Measurements from ENCODE around the gene MAPK14.
"Not testable (repeated sequence)": the region's sequence is repeated elsewhere in the genome, so short reads cannot be mapped to it uniquely, and the experiment has no call there.

The MAPK14 gene

GRCh38 chr6:36110050-36110449, 82.4 kb downstream of the MAPK14 start:
- DNase-seq: no peak

DNA sequence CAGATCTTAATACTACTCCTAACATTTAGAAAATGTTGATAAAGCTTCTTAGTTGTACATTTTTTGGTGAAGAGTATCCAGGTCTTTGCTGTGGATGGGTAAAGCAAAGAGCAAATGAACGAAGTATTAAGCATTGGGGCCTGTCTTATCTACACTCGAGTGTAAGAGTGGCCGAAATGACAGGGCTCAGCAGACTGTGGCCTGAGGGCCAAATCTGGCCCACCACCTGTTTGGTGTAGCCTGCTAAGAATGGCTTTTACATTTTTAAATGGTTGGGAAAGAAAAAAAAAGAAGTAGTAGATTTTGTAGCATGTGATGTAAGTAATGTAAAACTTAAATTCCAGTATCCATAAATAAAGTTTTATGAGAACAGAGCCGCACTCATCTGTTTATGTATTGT, 83.3 kb downstream of the MAPK14 start:
- no peak for DNase-seq

GRCh38 chr6:36111526-36111925, 83.9 kb downstream of the MAPK14 start:
- DNase-seq: no peak

DNA sequence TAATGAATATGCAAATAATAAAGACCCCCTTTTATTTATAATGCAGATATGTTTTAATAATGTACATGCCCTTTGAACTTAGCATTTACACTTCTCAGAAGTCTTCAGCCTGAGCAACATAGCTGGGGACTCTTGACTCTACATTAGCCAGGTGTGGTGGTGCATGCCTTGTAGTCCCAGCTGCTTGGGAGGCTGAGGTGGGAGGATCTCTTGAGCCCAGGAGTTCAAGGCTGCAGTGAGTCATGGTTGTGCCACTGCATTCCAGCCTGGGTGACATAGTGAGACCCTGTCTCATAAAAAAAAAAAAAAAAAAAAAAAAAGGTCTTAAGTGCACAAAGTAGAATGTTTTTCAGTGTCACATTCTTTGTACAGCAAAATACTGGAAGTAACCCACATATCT, 85.4 kb downstream of the MAPK14 start:
- DNase-seq: no peak

- DNase-seq: no peak
Observed at GRCh38 chr6:36113703-36114102, 86.1 kb downstream of the MAPK14 start.

- DNase-seq: no peak
Observed at GRCh38 chr6:36114798-36115408, 87.3 kb downstream of the MAPK14 start.

- DNase-seq: no peak
Observed at GRCh38 chr6:36115412-36115811, 87.8 kb downstream of the MAPK14 start.

DNA sequence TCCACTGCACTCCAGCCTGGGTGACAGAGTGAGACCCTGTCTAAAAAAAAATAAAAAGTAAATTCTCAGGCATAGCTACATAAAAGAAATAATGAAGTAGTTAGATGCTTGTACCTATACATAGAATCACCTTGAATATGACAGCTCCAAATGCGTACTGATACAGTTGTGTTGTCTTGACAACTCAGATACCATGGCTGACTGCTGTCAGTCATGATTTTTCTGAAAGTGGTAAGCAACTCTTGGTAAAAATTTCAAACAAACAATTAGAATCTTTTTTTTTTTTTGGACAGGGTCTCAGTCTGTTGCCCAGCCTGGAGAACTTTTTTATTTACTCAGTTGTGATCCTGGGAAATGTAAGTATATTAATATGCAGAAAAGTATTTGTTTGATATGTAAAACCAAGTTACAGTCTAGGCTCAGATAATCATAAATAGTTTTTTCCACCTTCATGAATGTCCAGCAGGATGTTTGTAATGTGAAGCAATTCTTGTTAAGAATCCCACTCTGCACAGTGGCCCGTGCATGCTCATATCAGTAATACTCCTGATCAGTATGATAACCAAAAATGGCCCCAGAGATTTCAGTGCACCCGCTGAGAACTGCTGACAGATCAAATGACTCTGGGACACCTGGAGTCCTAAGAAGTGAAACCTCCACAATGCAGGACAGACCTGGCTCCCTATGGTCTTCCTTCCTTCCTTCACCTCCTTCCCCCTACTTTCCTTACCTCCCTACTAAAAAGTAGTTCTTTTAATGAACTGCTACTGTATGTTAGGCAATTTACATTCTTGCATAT, 88.7 kb downstream of the MAPK14 start:
- DNase-seq: no peak

DNA sequence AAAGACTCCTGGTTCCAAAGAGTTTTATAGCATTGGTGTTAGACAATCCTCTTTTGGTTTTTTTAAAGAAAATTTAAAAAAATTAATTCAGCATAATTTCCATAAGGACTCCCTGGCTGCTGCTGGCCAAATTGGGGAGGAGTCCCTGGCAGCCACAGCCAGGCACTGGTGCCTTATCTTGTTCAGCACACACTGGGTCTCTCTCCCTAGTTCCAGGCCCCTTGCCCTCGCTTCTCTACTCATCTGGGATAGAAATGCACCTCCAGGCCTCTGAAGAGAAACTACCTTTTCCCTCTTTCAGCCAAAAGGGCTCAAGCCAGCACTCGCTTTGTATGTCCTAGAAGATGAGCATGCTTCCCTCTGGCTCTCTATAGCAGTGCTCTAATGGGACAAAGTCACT, 89.3 kb downstream of the MAPK14 start:
- no peak for DNase-seq

DNA sequence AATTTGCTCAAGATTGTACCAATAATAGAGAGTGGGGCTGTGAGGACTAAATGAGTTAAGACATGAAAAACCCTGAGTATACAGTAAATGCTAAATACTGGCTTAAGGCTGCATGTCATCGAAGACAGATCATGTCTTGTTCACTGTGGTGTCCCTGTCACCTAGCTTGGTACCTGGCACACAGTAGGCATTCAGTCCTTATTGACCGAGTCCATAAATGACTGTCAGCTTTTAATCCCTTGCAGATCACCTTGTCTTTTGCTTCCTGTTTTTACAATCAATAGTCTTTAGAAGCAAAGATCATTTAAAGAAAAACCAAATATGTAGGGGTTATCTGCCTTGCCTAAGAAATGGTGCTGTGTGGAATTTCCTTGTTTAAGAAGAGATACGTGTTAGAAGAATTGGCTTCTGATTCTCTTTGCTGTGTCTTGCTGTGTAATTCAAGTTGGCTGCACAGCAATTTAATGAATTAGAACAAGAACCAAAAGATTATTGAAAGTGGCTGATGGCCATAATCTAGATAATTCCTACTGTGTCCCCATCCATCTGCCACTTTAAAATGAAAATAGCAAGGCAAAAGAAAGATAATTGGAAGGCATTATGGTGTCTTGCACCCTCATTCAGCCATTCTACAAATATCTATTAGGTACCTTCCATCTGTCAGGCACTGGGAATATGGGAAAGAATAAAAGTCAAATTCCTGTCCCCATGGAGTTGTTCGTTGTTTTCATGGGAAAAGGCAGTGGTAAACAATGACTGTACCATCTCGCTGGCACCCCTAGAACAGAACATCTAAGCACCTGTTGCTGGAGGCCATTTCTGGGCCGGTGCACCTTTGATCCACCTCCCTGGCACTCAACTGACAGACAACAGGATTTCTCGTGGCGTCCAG, 90.3 kb downstream of the MAPK14 start:
- no peak for DNase-seq

DNA sequence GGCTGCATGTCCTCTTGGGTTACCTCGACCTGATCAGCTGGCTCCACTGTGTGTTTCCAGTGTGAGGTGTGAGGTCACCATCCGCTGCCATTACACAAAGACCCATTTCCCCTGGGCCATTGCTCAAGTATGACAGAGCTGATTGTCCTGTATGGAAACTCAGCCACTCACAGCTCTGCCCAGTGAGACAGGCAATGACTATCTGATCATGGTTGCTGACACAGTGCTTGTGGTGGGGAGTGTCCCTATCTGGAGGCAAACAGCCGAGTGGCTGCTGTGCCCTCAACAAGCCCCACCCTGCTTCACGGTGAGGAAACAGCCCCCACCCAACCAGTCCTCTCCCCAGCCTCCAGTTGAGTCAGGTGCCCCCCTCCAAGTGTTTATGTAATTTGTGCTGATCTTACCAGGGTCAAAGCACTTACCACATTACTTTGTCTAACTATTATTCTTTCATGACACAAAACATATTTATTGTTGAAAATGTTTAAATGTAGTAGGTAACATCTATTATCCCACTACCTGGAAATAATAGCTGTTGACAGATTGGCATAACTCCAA, 91.0 kb downstream of the MAPK14 start:
- no peak for DNase-seq

DNA sequence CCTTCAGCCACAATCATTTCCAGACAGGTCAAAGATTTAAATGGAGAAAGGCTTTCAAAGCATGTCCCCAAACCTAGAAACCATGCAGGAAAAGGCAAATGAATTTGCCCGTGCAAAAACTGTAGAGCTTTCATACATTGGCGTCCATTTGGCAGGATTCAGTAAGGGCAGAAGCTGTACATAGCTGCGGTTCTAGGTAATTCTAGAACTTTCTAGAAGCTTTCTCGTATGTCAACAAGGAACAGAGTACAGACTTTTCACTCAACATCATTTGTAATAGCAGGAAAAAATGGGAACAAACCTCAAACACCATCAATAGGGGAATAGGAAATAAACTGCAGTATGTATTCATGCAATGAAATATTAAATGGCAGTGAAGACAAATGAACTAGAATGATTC, 91.6 kb downstream of the MAPK14 start:
- no peak for DNase-seq

- no peak for DNase-seq
Observed at GRCh38 chr6:36120018-36120417, 92.4 kb downstream of the MAPK14 start.

DNA sequence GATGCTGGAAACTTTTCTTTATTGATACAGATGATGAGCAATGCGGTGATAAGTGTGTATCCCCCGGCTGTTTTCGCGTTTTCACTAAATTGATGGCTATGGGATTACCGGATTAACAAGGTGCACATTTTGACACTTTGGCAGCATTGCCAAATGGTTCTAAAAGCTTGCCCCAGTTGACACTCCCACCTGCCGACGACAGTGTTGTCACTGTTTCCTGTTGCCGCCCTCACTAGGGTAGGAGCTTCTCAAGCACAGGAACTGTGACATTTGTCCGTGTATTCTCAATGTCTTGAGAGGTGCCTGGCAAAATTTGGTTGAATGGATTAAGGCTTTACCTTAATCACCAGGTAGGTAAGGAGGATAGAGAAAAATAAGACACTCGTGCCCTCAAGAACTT, 92.9 kb downstream of the MAPK14 start:
- no peak for DNase-seq

GRCh38 chr6:36120979-36121786, 93.6 kb downstream of the MAPK14 start:
- DNase-seq: no peak

DNA sequence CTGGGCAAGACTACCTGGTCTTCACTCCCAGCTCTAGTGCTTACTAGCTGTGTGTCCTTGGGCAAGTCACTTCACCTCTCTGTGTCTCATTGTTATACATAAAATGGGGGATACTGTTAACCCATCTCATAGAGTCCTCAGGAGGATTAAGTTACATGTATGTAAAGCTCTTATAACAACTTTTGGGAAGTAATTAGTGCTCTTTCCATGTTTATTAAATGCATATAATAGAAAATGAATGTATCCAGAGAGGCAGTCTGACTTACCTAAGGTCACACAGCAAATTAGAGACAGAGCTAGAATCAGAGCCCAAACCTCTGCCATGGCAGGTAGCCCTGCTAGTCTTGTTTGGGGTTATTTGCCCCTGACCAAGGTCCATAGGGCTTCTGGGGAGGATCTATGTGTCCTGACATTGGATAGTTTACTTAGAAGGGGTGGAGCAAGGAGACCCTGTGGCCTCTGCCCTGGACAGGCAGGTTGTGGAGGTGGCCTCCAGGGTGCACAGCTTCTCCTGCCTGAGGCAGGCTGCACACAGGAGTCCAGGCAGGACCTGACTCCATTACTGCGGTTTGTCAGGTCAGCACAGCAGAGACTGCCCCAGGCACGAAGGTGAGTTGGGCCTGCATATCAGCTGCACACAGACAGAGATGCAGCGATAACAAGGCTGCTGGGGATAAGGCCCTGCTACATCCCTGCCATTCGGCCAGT, 94.3 kb downstream of the MAPK14 start:
- DNase-seq: no peak

DNA sequence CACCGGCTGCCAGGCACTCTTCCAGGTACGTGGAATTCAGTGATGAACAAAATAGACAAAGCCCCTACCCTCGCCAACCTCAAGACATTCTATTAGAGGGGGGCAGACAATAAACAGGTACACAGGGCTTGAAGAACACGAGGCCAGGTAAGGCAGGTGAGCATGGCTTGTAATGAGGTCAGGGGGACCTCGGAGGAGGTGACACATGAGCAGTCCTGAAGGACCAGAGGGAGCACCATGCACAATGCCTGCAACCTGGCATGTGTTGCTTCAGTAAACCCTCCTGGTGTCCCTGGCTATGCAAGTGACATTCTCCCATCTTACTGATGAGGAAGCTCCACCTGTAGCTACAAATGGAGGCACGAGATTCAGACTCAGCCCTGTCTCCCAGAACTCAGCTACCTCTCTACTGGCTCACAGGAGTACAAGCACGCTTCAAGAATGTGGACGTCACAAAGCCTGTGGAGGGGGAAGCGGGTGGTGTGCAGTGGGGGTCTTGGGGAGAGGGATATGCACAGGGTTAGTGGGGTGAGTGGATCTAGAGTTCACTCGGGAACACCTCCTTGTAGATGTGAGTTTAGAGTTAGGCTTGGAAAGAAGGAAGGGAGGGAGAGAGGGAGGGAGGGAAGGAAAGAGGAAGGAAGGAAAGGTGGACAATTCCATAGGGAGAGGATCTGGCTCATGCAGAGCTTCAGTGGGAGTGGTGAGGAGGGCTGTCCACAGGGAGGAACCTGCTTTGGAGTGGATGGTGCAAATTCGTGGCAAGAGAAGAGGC, 95.1 kb downstream of the MAPK14 start:
- no peak for DNase-seq

- DNase-seq: peak; percentile 33
Observed at GRCh38 chr6:36123270-36124139, 95.9 kb downstream of the MAPK14 start.

DNA sequence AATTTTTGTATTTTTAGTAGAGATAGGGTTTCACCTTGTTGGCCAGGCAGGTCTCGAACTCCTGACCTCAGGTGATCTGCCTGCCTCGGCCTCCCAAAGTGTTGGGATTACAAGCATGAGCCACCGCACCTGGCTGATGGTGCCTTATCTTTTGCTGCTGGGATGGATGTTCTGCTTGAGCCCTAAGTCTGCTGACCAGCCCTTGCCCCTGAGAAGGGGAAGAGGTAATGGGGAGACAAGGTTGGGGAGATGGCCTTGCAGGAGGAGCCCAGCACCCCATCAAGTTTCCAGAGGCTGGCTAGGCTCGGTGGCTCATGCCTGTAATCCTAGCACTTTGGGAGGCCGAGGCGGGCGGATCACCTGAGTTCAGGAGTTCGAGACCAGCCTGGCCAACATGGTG, 96.7 kb downstream of the MAPK14 start:
- not testable (repeated sequence) for DNase-seq

- DNase-seq: no peak
Observed at GRCh38 chr6:36124881-36125280, 97.3 kb downstream of the MAPK14 start.

All from NCI-H2171 (cell line).